Stimulated activated CD4-positive, alpha-beta T cell treated with anti-CD3 and anti-CD28 coated beads, Interleukin-2, amount 100 ng/mL, for 48 hours (primary cell): ENCODE data around the gene NELFA.
A peak's percentile ranks its signal among the peaks of the same experiment; 100 is the strongest.

Experiments used
- DNase-seq, 2 donors: peaks; one replicate each; pipeline ENCODE4 v3.0.0-alpha.2; 2020

Gene NELFA

DNA sequence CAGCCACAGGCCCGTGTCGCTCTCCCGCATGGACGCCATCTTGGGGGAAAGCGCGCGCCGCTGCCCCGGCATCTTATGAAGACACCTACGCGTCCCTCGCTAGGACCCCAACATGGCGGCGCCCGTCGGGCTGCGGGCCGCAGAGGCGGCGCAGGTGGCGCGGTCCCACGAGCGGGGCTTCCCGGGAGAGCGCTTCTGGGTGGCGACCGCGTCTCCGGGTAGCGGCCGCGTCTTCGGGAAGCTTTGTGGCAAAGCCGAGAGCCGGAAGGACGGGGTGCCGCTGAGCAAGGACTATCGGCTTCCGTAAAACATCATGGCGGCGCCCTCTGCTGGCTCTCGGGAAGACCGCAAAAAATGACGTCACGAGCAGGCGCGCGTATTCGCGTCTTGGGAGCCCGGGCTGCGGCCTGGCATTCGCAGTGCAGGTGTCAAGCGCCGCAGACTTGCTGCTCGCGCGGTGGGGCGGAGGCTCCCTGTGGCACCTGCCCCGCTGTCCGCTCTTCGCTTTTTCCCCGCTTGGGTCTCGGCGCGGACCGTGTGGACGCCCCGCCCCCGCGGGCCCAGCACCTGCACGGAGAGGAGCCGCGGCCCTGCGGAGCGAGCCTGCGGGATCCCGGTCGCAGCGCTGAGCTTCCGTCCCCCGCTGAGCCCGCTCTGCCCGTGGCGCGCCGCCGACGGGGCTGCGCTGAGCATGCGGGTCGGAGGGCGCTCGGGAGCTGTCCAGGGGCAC, at the start of gene NELFA:
Gene NELFA (minus strand): TSS at position 54 of the 730 bp plus-strand sequence. CDS start 15 bp downstream, at position 39.
- DNase-seq: peak; percentile 92 to 93

DNA sequence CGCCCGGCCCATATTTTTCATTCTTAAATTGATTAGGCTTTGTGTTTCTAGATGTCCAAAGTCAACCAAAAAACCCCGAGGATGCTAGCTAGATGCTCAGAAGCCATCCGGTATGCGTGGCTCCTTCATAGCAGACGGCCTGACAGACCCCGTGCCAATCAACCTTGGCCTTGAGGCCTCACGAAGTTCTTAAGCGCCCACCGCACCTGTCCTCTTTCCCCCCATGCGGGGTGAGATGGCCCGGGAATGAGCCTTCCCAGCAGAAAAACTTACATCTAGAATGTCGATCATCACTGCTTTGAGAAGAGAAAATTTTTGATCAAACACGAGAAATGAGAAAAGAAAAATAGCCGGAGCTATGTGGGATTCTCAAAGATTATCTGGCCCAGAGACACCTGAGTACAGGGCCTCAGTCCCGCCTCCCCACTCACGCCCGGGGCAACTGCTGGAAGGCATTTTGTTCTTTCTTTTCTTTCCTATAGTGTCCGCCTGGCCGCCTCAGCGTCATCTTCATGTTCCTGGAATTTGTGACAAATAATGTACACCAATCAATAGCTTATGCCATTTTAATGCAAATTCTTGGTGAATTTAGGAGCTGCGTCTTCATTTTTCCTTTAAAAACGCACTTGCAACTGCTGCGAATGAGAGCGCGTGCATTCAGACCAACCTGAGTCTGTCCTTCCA, 48.8 kb upstream of the NELFA start:
- no peak for DNase-seq

DNA sequence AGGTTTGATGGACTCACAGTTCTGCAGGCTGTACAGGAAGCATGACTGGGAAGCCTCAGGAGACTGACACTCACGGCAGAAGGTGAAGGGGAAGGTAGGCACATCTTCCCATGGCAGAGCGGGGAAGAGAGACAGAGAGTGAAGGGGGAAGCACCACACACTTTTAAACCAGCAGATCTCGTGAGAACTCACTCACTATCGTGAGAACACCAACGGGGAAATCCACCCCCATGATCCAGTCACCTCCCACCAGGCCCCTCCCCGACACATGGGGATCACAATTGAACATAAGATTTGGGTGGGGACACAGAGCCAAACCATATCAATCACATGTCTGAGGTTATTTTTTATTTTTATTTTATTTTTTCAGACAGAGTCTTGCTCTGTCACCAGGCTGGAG, 45.4 kb upstream of the NELFA start:
- no peak for DNase-seq

DNA sequence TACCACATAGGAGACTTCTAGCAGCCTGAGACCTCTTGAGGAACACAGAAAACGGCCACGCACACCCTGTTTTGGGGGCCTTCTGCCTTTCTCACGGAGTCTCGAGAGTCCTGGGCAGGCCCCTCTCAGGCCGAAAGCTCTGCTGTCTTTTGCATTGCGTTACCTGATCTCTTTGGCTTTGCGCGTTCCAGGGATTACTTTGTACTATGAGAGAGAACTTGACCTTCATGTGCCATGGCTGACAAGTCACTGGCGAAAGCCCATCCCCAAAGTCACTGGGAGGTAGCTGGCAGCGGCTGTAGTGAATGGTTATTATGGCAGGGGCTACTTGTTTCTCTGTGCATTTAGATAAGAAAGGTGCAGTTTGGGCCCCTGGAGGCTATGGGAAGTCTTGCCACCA, 42.3 kb upstream of the NELFA start:
- no peak for DNase-seq

DNA sequence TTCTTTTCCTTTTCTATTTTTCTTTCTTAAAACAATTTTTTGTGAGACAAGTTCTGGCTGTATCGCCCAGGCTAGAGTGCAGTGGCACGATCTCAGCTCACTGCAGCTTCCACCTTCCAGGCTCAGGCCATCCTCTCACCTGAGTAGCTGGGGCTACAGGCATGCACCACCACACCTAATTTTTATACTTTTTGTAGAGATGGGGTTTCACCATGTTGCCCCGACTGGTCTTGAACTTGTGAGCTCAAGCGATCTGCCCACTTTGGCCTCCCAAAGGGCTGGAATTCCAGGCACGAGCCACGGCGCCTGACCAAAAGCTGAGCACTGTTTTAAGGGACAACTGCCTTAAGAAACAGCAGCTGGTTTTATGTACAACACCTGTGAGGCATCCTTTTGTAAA, 41.0 kb upstream of the NELFA start:
- DNase-seq: no peak

DNA sequence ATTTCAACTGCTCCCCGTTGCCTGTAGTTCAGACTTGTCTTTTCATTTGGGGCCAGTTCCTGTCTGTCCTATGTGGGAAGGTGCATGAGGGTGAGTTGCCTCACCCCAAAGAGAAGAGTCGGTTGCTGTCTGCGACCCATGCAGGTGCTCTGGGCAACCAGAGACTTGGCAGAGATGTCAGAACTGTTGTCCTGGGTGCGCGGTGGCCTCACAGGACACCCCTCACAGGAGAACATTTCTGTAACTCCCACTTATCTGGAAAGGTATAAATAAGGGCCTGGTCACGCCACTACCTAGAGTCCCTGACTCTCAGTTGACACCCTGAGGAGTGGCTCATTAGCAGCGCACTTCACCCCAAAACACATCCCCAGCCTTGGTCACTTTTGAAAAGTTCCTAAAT, 40.6 kb upstream of the NELFA start:
- DNase-seq: no peak

DNA sequence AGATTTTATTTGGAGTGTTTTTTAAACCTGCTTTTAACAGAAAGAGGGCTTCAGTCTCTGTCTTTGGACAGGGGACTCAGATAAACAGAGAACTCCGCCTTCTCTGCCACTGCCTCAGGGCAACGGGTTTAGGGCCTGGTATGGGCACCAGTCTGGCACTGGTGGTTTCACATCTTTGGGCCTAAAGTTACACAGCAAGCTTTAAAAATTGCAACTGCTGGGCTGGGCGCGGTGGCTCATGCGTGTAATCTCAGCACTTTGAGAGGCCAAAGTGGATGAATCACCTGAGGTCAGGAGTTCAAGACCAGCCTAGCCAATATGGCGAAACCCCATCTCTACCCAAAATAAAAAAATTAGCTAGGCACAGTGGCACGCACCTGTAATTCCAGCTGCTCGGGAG, 40.1 kb upstream of the NELFA start:
- no peak for DNase-seq

DNA sequence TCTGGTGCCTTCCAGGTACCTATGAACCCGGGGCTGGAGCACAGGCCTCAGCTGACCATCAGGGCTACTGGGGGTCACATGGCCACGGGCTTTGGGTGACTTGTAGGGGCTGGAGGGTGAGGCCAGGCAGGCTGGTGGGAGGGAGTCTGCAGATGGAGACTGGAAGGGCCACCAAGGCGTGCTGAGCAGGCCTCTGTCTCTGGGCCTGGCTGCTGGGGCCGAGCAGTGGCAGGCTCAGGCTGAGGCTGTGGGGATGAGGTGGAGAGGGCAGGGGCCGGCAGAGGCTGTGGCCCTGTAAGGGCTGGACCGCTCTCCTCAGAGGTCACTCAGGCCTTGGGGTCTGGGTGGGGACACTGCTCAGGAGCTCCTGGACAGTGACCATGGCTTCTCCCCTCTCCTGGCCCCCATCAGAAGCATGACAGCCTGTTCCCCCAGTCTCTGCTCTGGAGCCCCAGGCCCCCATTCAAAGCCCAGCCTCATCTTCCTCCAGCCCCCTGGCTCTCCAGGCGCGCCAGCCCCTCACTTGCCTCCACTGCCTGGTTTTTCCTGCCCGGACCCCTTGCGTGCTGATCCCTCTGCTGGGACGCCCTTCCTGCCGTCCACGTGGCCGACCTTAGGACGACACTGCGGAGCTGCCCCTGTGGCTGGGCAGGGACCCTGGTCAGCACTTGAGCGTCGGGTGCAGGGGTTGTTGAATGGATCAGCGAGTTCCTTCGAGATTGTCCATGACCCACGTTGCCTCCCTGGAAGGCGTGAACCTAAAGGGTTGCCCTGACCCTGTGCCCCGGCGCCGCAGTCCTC, 39.2 kb upstream of the NELFA start:
- no peak for DNase-seq

DNA sequence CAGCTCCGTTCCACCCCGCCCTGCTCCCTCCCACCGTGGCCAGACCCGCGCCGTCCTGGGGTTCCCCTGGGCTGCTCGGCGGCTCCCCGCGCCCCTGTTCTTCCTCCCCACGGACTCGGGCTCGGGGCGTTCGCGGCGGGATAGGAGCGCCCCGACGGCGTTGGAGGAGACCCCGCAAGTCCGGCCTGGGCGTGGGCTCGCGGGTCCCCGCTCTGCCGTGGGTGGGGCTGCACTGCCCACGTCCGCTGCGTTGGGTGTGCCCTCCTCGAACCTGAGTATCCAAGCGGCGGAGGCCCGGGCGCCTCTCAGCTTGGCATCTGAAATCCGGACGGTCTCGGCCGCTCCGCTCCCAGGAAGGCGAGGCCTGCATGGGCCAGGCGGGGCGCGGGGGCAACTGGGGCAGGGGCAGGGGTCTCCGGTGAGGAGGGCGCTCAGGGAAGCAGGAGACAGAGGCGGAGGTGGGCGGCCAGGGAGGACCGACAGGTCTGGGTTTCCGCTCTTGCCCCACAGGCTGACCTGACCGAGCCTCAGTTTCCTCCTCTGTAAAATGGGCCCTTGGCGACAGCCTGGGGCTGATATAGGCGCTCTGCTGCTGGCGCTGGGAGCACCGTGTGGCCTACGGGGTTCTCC, 38.4 kb upstream of the NELFA start:
- no peak for DNase-seq

DNA sequence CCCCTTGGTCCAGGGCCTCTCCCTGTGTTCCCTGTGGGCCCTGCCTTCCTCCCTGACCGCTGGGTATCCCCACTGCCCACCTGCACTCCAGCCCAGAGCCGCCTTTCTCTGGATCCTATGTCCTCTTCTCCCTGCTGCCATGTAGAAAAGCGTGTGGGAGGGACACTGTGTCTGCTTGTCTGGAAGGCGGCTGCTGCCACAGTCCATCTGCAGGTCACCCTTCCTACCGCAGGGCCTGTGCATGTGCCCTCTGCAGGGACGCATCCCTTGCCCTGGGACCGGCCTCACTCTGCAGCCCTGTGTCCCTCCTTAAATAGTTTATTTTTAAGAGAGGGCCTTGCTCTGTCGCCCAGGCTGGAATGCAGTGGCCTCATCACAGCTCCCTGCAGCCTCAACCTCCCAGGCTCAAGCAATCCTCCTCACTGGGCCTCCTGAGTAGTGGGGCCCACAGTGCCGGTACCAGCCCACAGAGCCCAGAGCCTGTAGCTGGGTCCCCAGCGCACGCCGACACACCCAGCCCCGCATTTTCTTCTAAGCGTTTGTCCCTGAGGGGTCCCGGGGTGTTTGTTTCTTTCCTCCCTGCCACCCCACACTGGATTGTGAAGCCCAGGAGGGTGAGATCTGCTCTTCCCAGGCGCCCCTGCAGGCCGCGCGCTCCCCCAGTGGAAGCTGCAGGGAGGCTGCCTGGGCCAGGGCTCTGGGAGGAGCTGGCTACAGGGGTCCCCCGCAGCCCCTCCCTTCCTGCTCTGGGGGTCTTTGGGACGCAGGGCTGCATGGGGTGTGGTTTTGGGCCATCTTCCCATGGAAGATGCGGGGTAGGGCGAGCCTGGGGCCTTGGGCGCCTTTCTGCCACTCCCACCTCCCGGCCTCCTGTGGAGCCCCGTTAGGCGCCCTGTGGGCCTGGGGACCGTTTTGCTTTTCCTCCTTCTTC, 37.5 kb upstream of the NELFA start:
- no peak for DNase-seq

DNA sequence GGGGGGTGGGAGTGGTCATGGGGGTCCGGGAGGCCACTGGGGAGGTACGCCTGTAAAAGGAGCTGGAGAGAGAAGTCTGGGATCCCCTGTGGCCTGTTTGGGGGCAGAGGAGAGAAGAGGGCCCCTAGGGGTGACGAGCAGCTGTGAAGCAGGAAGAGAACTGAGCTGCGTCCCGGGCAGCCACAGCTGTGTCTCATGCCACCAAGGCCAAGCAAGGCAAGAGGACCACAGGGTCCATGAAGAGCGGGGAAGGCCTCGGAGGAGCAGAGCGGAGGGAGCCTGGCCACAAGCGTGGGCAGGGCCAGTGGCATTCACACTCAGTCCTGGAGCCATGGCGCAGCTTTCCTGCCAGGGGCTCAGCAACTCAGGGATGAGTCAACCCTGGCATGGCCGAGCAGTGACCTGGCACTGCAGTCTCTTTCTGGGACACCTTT, 36.8 kb upstream of the NELFA start:
- no peak for DNase-seq

DNA sequence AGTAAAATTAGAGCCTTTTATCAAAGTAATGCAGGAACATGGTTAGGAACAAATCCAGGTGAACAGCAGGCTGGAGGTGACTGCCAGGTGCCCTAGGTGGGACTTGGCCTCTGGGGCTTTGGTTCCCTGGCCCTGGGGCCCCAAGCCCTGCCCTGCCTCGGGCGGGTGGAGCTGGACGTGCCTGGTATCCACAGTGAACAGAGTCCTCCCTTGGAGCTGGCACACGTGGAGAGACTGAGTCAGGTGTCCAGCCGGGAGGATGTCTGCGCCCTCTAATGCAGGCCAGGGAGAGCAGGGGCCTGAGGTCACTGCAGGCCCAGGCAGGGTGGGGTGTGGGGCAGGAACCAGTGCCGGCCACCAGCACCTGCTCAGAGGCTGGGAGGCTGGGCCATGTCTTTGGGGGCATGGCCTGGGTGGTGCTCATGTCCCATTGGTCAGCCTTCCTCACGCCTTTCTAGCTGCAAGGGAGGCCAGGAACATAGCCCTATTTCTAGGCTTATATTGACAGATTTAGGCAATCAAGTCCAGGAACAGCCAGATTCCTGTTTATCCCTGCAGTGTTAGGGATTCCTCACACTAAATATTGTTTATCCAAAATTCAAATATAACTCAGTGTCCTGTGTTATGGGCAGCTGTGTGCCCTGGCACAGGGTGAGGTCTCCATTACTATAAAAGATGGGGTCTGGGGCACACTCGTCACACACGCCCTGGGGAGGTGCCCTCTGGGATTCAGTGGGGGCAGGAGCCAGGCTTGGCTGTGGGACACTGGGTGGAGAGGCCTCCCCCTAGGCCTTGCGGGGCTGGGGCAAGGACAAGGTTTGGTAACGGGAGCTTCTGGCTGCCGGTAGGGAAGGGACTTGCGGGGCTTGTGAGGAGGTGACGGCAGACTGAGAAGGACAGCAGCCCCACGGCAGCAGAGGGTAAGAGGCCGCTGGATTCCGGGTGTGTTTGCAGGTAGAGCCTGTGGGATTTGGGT, 36.1 kb upstream of the NELFA start:
- DNase-seq: no peak

DNA sequence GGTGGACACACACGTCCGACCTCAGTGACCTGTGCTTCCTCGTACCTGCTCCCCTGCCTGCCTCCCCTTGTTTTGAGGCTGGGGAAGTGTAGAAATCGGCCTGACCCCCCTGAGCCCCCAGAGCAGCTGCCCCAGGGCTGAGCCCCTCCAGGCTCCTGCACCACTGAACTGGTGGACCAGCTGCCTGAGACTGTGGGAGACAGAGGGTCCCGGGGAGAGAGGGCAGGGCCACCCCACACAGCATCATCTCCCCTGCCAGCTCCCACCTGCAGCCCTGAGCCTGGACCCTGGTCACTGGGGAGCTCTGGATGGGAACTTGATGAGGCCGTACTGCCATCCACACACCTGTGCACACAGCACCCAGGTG, 35.3 kb upstream of the NELFA start:
- DNase-seq: no peak

DNA sequence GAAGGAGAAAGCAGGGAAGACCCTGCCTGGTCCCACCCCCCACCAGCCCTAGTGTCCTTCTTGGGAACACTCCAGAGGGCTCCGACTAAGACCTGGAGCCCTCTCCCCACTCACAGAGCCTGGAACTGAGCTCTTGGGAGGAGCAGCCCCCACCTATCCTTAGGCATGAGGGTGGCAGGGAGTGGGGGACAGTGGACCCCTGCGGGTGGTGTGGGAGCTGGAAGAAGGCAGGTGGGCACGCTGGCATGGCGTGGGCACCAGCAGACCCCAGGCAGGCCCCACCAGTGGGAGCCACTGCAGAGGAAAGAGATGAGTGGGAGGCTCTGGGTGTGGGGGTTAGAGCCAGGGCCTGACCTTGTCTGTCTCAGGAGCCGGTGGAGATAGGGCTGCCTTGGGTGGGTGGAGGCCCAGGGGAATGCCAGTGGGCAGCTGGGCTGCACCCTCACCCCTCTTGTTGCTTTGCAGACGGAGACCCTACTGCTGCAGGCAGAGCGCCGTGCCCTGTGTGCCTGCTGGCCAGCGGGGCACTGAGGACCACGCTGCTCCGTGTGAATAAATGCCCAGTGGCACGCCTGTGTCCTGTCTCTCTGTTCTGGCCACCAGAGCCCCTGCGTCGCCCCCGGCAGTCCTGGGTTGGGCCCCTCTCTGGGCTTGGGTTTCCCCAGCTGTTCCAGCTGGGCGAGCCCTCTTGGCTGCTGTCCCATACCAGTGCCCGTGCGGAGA, 34.8 kb upstream of the NELFA start:
- no peak for DNase-seq

DNA sequence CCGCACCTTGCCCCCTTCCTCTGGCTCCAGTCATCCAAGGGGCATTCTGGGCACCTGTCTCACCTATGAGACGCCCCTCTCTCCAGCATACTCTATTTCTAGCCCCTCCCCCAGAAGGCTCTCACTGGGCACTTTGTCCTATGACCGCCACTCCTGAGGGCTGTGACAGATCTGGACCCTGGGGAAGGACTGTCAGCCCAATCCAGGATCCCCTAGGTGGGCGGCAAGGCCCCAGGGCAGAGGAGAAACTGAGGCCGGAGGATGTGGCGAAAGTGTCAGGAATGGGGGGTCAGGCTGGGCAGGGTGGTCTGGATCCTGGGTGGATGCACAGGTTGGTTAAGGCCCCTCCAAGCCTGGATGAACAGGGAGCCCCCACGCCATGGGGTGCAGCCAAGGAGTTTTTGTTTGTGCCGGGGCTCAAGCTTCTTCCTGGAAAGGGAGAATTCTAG, 34.2 kb upstream of the NELFA start:
- no peak for DNase-seq

DNA sequence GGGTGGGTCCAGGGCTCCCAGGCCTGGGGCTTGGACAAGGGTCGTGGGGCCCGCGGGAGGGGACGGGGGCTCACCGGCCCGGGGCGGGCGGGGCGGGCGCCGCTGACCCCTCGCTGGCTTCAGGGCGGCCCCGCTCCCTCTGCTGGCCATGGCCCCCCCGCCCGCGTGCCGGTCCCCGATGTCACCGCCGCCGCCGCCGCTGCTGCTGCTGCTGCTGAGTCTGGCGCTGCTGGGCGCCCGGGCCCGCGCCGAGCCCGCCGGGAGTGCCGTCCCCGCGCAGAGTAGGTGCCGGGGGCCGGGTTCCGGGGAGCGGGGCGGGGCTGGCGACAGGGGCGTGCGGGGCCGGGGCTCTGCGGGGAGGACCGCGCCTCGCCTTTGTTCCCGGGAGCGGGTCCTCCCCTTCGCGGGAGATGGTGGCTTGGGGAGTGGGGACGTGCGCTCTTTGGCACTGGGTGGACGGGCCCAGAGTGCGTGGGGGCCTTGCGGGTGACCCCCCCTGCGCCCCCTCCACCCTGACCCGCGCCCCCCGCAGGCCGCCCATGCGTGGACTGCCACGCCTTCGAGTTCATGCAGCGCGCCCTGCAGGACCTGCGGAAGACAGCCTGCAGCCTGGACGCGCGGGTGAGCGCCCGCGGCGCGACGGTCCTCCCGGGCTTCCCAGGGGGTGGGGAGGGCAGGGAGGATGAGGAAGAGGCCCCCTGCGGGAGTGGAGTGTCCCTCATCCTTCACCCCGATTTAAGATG, 33.6 kb upstream of the NELFA start:
- DNase-seq: peak; percentile 25 to 28

DNA sequence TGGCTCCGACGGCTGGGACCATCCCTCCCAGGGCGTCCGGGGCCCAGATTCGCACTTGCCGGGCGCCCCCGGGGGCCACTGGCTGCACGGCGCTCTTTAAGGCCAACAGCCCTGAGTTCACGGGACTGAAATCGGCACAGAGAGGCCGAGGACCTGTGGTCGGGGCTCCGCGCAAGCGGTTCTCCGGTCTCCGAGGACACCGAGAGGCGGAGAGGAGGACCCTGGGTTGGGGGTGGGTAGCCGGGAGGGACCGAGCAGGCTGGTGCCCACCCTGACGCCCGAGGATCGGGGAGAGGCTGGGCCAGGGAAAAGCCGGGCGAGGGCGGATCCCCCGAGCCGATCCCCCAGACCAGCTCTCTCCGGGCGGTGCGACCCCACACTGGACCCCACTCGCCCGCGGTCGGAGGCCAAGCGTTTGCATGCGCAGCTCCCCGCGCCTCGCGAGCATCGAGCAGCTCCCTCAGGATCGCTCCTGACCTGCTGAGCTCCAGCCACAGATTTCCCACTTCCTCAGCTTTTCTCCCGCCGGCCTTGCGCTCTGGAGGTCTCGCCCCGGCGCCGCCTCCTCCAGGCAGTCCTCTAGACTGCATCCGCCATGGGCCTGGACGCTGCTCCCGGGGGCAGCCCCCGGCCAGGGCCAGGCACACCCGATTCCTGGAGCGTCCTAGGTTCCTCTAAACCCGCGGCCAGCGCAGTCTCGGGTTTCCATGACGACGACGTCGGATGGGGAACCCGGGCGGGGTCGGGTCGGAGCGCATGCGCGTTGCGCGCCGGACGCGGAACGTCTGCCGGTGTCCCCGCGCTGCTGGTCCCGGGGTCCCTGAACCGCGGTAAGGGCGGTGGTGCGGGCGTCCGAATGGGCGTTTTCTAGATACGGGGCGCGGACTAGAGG, 32.7 kb upstream of the NELFA start:
- peak; percentile 83 to 90 for DNase-seq
